Hepatocyte (in vitro differentiated cells): Measurements from ENCODE around the gene SPINK8.

ENCODE experiments used
- CTCF ChIP-seq: fragments of 200-600 bp; sonication (generic); IDR thresholded peaks from 2 replicates; pipeline ENCODE4 v1.5.1; 2016; ENCODE audit warnings: antibody characterized with exemption, mild to moderate bottlenecking; ENCODE audit not compliant: poor library complexity
- EZH2 ChIP-seq: fragments of 200-600 bp; sonication (generic); IDR thresholded peaks from 2 replicates; pipeline ENCODE4 v1.6.1; 2016; ENCODE audit warnings: antibody characterized with exemption, mild to moderate bottlenecking, borderline replicate concordance
- EZH2phosphoT487 ChIP-seq: fragments of 200-600 bp; sonication (generic); IDR thresholded peaks from one replicate; pipeline ENCODE4 v1.6.1; 2018; ENCODE audit warnings: antibody characterized with exemption, mild to moderate bottlenecking, low read depth, moderate library complexity; ENCODE audit not compliant: unreplicated experiment, severe bottlenecking

- TF ChIP-seq CTCF: no peak
- no peak for TF ChIP-seq EZH2
- no peak for TF ChIP-seq EZH2phosphoT487
Observed at GRCh38 chr3:48285675-48286074, 47.8 kb downstream of the SPINK8 start.
